ENCODE results near the gene EVA1A. TPM values are rescaled to one million over a fixed set of nuclear protein-coding genes. Genes with fewer than 3 reads are reported as not detected.

Gene EVA1A
- total RNA-seq, 1 experiment from 2014 or later: 0.21 TPM

GRCh38 chr2:75556679-75557366, 3.9 kb downstream of the EVA1A start:
- in situ Hi-C loops (cut with HindIII; ENCODE audit: low pct_unique_long_range_greater_than_20kb, low sequenced_read_pairs) (no loop called here), intact Hi-C loops (cut with micrococcal nuclease; ENCODE audit: unreplicated experiment) (no loop called here)
- no TSS peak for BruUV-seq (replicated peaks)
- ChIA-PET CTCF (no interaction called here), POLR2A (no interaction called here)
- no peak overlapping the region for H3K27ac ChIP-seq (ENCODE audit: low read length)
- H3K9me3 ChIP-seq (ENCODE audit: control insufficient read depth, insufficient read depth, low read depth, low read length): no peaks in the 10 kb centered on the region
- no peaks in the 10 kb centered on the region for H3K4me1 ChIP-seq (ENCODE audit: control insufficient read depth, insufficient read depth, low read length)
- H3K27me3 ChIP-seq (ENCODE audit: control insufficient read depth, insufficient read depth, low read length): peaks cover 20% of the 10 kb centered on the region
- H3K36me3 ChIP-seq (ENCODE audit: control insufficient read depth, insufficient read depth, low read length): no peaks in the 10 kb centered on the region
- DNase-seq (ENCODE audit: low read depth, low spot score): no peak
- no peak for ATAC-seq
- TF ChIP-seq TCF7L2 (IDR thresholded peaks at IDR 0.05; ENCODE audit: low read depth, low read length) (no peak), SIN3A (IDR thresholded peaks at IDR 0.05; ENCODE audit: borderline replicate concordance, insufficient read depth, low read depth, low read length) (no peak), CTCF (IDR thresholded peaks at IDR 0.05) (no peak), REST (IDR thresholded peaks at IDR 0.05; ENCODE audit: insufficient read depth in 1 of 2, low read depth in 2 of 2, low read length in 1 of 2) (no peak)
- H3K4me3 ChIP-seq (ENCODE audit: low read depth in 2 of 2, low read length in 2 of 2): no peak overlapping the region

GRCh38 chr2:75555701-75556100, 5.0 kb downstream of the EVA1A start:
- in situ Hi-C loops (cut with HindIII; ENCODE audit: low pct_unique_long_range_greater_than_20kb, low sequenced_read_pairs): no loop called here
- DNase-seq (ENCODE audit: low read depth, low spot score): no peak

More at GRCh38 chr2:75555701-75556100, 5.0 kb downstream of the EVA1A start:
- ChIA-PET POLR2A (no interaction called here), CTCF (no interaction called here)
- TF ChIP-seq REST (IDR thresholded peaks at IDR 0.05; ENCODE audit: insufficient read depth in 1 of 2, low read depth in 2 of 2, low read length in 1 of 2): no peak
- TF ChIP-seq CTCF (IDR thresholded peaks at IDR 0.05): no peak
- no peak for TF ChIP-seq TCF7L2 (IDR thresholded peaks at IDR 0.05; ENCODE audit: low read depth, low read length)
- TF ChIP-seq SIN3A (IDR thresholded peaks at IDR 0.05; ENCODE audit: borderline replicate concordance, insufficient read depth, low read depth, low read length): no peak
- TF ChIP-seq POLR2AphosphoS5 (IDR thresholded peaks at IDR 0.05; ENCODE audit: low read depth, low read length): no peak
- Histone ChIP-seq H3K27me3 (ENCODE audit: control insufficient read depth, insufficient read depth, low read length) (peaks cover 11% of the 10 kb centered on the region; the same call in 1 of the 2 replicates), H3K4me1 (ENCODE audit: control insufficient read depth, insufficient read depth, low read length) (no peaks in the 10 kb centered on the region), H3K4me3 (ENCODE audit: low read depth in 2 of 2, low read length in 2 of 2) (no peak overlapping the region), H3K36me3 (ENCODE audit: control insufficient read depth, insufficient read depth, low read length) (no peaks in the 10 kb centered on the region), H3K9me3 (ENCODE audit: control insufficient read depth, insufficient read depth, low read depth, low read length) (no peaks in the 10 kb centered on the region), H3K27ac (ENCODE audit: low read length) (no peak overlapping the region)
- no TSS peak for BruUV-seq (replicated peaks)
- intact Hi-C loops (cut with micrococcal nuclease; ENCODE audit: unreplicated experiment): no loop called here
- no peak for ATAC-seq

Measured in Panc1 (cell line).